Stimulated activated CD4-positive, alpha-beta T cell treated with anti-CD3 and anti-CD28 coated beads, TNF-alpha, amount 100 ng/mL, for 1 hour (primary cell): Measurements from ENCODE around the gene SNX25.

Experiments used
- DNase-seq, 3 donors: peaks; one replicate each; pipeline ENCODE4 v3.0.0-alpha.2; 2020; ENCODE audit warnings: low read depth in 3 of 3, low spot score in 1 of 3

The SNX25 gene

GRCh38 chr4:185259719-185260118 lies 50.3 kb downstream of the SNX25 start:
- no peak for DNase-seq

GRCh38 chr4:185261946-185262345 lies 52.5 kb downstream of the SNX25 start:
- DNase-seq, result no peak

- no peak for DNase-seq
Observed at GRCh38 chr4:185263419-185263818, 54.0 kb downstream of the SNX25 start.

- no peak for DNase-seq
Observed at GRCh38 chr4:185265942-185266341, 56.5 kb downstream of the SNX25 start.

- no peak for DNase-seq
Observed at GRCh38 chr4:185269286-185269685, 59.9 kb downstream of the SNX25 start.

GRCh38 chr4:185270037-185270436 lies 60.6 kb downstream of the SNX25 start:
- DNase-seq, result no peak

GRCh38 chr4:185270885-185271284 lies 61.5 kb downstream of the SNX25 start:
- no peak for DNase-seq

GRCh38 chr4:185272245-185272644 lies 62.8 kb downstream of the SNX25 start:
- no peak for DNase-seq

- DNase-seq, result no peak
Observed at GRCh38 chr4:185275501-185275900, 66.1 kb downstream of the SNX25 start.

GRCh38 chr4:185276036-185276435 lies 66.6 kb downstream of the SNX25 start:
- DNase-seq, result no peak

- no peak for DNase-seq
Observed at GRCh38 chr4:185278716-185279115, 69.3 kb downstream of the SNX25 start.

- DNase-seq, result no peak
Observed at GRCh38 chr4:185280608-185281007, 71.2 kb downstream of the SNX25 start.

- no peak for DNase-seq
Observed at GRCh38 chr4:185282968-185283367, 73.6 kb downstream of the SNX25 start.

- DNase-seq, result no peak
Observed at GRCh38 chr4:185283723-185284122, 74.3 kb downstream of the SNX25 start.

GRCh38 chr4:185285632-185286393 lies 76.4 kb downstream of the SNX25 start:
- no peak for DNase-seq

- DNase-seq, result no peak
Observed at GRCh38 chr4:185286571-185286970, 77.2 kb downstream of the SNX25 start.

GRCh38 chr4:185287031-185287430 lies 77.6 kb downstream of the SNX25 start:
- no peak for DNase-seq

GRCh38 chr4:185290018-185290607 lies 80.7 kb downstream of the SNX25 start:
- DNase-seq, result no peak

GRCh38 chr4:185290656-185291055 lies 81.3 kb downstream of the SNX25 start:
- no peak for DNase-seq

GRCh38 chr4:185293202-185293601 lies 83.8 kb downstream of the SNX25 start:
- no peak for DNase-seq

GRCh38 chr4:185296665-185297460 lies 87.5 kb downstream of the SNX25 start:
- no peak for DNase-seq
